Measurements from ENCODE around the gene GNB1L.
"Not testable (repeated sequence)": the region's sequence is repeated elsewhere in the genome, so short reads cannot be mapped to it uniquely, and the experiment has no call there.

Gene GNB1L

DNA sequence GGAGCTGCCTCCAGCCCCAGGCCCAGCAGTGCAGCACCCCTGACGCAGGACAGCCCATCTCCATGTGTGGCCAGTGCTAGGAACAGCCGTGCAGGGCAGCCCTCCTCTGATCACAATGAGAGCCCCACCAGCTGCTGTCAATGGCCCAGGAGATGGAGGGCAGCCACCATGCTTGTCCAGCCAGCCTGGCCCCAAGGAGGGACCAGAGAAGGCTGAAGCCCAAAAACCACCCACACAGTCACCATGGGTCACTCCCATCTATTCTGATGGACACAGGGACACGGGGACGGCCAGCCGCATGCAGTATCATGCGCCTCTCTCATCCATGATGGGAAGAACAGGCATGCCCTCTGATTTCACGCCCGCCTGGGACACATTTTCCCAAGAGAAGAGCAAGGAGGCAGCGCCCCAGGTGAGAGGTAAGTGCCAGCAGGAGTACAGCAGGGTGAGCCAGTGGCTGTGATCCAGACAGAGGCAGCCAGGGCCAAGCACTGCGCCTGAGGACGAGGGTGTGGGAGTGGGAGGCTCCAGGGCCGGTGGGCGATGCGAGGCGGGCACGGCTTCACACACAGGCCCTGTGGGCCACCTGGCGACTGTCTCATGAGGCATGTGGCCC, 33.6 kb upstream of the GNB1L start:
- DNase-seq, result no peak

DNA sequence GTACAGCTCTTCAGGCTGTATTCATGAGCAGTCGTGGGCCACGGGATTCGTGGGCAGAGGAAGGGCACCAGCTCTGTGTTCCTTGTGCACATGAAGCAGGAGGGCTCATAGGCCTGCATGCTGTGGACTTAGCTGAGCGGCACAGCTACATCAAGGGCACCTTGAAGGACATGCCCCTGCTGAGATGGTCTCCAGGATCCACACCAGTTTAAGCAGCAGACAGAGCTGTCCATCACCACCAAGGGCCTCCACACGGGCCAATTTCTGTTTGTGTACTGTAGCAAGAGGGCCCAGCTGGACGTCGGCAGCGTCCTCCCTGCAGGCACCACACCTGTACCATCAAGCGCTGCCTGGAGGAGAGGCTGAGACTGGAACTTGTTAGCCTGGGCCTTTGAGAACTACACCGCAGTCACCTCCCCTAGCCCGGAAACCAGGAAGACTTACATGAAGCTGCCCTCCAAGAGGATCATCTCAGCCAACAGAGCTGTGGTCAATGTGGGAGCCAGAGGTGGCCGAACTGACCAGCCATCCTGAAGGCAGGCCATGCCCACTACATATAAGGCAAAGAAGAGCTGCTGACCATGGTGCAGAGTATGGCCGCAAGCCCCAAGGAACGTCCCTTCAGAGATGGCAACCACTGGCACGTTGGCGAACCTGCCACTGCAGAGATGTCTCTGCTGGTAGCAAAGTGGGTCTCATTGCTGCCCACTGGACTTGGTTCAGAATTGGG, 32.7 kb upstream of the GNB1L start:
- DNase-seq, result no peak

DNA sequence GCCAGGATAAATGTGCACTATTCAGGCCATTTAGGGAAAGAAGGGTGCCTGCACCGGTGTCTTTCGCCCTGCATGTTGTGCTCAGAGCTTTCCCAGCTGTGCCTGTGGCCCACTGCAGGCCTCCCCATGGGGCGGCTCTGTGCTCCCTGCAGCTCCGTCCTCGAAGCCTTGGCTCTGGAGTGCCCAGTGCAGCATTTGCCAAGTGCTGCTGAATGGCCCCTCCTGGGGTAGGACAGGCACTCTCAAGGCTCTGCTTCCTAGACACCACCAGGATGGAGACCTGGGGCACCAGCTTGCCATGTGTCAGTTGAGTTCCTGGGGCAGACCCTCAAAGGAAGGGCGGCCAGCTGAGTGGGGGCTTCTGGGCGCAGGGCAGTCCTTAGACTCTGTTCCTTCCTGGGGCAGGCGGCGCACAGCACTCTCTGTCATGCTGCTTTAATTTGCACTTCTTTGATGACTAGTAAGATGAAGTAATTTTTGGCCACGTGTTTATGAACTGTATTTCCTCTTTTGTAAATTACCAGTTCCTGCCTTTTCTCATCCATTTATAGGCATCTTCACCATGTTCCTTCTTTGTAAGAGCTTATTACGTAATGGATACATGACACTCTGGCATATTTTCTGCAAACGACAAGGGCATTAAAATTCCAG, 32.1 kb upstream of the GNB1L start:
- no peak for DNase-seq

DNA sequence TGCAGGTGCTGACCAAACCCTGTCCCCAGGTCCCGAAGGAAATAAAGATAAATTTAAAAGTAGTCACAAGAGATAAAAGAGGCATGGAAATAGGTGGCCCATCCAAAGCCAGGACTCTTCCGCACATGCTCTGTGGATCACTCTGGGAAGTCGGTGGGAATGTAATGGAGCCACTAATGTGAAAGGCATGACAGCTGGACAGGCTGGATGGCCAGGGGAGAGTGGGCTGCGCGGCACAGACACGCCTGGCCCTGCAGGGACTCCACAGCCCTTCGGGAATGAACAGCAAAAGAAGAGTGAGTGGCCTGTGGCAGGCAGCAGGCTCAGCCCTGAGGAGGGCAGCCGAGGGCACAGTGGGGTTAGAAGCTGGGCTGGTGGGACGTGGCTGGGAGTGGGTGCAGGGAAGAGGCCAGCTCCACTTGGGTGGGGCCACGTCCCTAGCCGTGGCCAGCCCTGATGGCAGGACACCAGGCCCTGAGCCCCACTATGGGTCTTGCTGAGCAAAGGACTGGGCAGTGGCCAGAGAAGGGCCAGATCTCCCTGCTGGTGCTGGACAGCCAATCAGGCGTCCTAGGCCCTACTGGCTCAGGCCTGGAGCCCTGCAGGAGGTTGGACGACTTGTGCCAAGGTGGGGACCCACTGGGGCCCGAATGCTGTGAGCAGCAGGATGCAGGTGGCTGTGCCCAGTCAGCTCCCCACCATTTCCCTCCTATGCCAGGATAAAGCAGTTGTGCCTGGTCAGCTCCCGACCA, 31.3 kb upstream of the GNB1L start:
- no peak for DNase-seq

- no peak for DNase-seq
Measured at GRCh38 chr22:19884954-19885751, 30.5 kb upstream of the GNB1L start.

DNA sequence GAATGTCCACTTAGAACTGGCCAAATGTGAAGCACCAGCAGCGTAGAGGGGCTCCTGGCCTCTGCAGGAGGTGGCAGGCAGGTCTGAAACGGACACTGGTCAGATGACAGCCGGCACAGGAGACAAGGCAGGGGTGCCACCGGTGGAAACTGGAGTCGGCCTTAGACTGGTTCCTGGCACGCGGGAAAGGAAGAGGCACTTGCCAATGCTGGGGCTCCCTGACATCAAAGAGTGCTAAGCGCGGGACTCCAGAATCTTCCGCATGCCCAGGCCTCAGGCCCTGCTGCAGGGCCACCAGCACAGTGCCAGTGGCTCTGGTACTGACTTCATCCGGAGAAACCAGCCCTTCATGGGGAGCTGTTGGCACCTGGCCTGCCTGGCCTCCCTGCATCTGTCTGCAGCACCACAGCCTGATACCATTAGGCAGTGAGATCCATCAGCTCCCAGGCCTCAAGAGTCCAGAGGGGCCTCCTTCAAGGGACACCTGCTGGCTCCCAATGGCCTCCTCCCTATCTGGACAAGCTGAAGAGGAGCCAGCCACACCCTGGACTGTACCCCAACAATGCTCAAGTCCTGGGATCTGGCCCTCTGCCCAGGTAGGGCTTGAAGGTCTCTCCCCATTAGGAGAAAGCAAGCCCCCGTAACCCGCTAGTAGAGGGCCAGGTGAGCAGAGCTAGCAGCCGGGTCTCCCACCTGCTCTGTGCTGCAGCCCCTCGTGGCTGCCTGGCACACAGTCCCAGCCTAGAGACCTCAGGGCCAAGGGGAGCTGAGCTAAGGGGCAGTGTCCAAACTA, 29.7 kb upstream of the GNB1L start:
- DNase-seq, result no peak

DNA sequence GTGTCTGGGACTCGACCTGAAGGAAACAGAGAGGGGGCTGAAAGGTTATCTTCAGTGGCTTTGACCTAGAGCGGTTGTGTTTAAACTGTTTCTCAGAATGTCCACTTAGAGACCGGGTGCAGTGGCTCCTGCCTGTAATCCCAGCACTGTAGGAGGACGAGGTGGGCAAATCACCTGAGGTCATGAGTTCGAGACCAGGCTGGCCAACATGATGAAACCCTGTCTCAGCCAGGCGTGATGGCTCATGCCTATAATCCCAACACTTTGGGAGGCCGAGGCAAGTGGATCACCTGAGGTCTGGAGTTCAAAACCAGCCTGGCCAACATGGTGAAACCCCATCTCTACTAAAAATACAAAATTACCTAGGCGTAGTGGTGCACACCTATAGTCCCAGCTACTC, 28.8 kb upstream of the GNB1L start:
- not testable (repeated sequence) for DNase-seq

GRCh38 chr22:19882446-19883381, 28.0 kb upstream of the GNB1L start:
- DNase-seq, result no peak

- DNase-seq, result no peak
Measured at GRCh38 chr22:19880786-19881569, 26.3 kb upstream of the GNB1L start.

- no peak for DNase-seq
Measured at GRCh38 chr22:19879992-19880785, 25.5 kb upstream of the GNB1L start.

GRCh38 chr22:19879643-19879991, 24.9 kb upstream of the GNB1L start:
- no peak for DNase-seq

- no peak for DNase-seq
Measured at GRCh38 chr22:19879246-19879570, 24.5 kb upstream of the GNB1L start.

- DNase-seq, result no peak
Measured at GRCh38 chr22:19878461-19879245, 24.0 kb upstream of the GNB1L start.

DNA sequence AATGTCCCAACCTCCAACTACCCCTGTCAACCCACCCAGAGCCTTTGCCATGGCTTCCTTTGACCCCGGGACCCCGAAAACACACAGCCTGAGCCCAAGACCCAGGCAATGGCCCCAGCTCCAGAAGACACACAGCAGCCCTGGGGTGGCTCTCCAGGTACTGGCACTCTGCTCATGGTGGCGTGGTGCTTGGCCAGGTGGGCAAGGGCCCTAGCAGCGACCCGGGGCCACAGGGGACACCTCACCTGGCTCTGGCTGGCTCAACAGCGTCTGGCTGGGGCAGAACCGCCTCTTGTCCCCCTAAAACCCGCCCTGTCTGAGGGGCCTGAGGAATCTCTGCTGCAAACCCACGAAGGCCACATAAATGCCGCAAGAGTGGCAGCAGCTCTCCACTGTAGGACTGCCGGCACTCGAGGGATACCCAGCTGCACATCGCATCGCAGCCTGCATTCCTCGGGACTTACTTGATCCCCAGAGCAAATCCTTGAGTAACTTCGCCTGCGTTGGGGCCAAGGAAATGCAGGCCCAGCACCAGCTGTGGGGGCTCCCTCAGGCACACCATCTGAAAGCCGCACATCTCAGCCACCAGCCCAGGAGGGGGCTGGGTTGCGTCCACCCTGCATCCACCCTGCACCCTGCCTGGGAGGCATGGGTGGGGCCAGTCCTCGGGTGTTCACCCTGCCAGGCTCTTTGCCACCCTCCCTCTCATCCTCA, 23.1 kb upstream of the GNB1L start:
- DNase-seq, result no peak

- DNase-seq, result no peak
Measured at GRCh38 chr22:19876941-19877625, 22.4 kb upstream of the GNB1L start.

DNA sequence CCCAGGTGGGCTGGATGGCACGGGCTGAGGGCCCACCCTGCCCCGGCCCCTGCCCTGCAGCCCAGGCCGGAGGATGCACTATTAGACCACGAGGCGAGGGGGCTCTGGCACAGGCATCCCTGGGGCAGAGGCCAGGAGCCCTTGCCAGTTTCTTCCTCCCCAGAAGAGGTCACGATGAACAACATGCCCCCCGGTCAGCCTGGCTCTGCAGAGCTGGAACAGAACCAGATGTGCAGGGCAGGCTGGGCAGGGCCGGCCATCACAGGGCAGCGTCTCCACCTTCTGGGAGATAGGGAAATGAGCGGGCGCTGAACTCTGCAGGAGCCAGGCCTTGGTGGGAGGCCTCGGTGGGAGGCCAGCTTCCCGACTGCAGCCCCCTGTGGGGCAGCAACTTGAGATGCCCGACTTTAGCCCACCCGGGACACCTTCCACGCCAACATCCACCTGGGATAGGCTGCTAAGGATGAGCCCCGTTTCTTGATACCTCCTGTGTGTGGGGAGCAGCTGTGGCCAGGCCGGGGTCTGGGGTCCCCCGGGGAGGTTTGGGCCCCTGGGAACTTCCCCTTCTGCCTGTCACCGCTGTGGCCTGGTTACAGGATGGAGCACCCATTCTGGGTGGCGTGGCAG, 21.8 kb upstream of the GNB1L start:
- DNase-seq, result no peak
